Osteocyte (in vitro differentiated cells): Measurements from ENCODE around the gene TBL1XR1. TPM values are rescaled to one million over a fixed set of nuclear protein-coding genes. Genes with fewer than 3 reads are reported as not detected.

ENCODE experiments used
- DNase-seq: peaks from one replicate; pipeline ENCODE4 v3.0.0; 2021; ENCODE audit warnings: mixed read lengths; ENCODE audit not compliant: unreplicated experiment; ENCODE audit errors: extremely low spot score
- H3K27ac Mint-ChIP-seq: one replicate; pipeline ENCODE4 v1.8.0; 2021; ENCODE audit warnings: mild to moderate bottlenecking, mixed read lengths; ENCODE audit not compliant: unreplicated experiment
- H3K27me3 Mint-ChIP-seq: one replicate; pipeline ENCODE4 v1.8.0; 2021; ENCODE audit warnings: mixed read lengths; ENCODE audit not compliant: unreplicated experiment
- H3K36me3 Mint-ChIP-seq: one replicate; pipeline ENCODE4 v1.8.0; 2021; ENCODE audit warnings: mixed read lengths; ENCODE audit not compliant: unreplicated experiment
- H3K4me1 Mint-ChIP-seq: one replicate; pipeline ENCODE4 v1.8.0; 2021; ENCODE audit warnings: mixed read lengths; ENCODE audit not compliant: unreplicated experiment
- H3K4me3 Mint-ChIP-seq: one replicate; pipeline ENCODE4 v1.8.0; 2021; ENCODE audit warnings: mild to moderate bottlenecking, moderate library complexity, mixed read lengths; ENCODE audit not compliant: unreplicated experiment
- H3K9me3 Mint-ChIP-seq: one replicate; pipeline ENCODE4 v1.8.0; 2021; ENCODE audit warnings: mixed read lengths; ENCODE audit not compliant: unreplicated experiment
- total RNA-seq: library from RNA; stranded (reverse); gene quantifications from 2 replicates; pipeline ENCODE4 v1.2.1, GENCODE V29; 2021
- TF ChIP-seq, protein P1 (sequence below): fragments of 200-600 bp; sonication (generic); IDR thresholded peaks from 2 replicates; pipeline ENCODE4 v1.5.0; 2021; ENCODE audit warnings: antibody characterized with exemption, mild to moderate bottlenecking, moderate library complexity

TBL1XR1 gene
- total RNA-seq, 1 donor from 2014 or later: 370 TPM

GRCh38 chr3:177093966-177094365 is 103.3 kb downstream of the TBL1XR1 start:
- TF ChIP-seq, protein P1, sequence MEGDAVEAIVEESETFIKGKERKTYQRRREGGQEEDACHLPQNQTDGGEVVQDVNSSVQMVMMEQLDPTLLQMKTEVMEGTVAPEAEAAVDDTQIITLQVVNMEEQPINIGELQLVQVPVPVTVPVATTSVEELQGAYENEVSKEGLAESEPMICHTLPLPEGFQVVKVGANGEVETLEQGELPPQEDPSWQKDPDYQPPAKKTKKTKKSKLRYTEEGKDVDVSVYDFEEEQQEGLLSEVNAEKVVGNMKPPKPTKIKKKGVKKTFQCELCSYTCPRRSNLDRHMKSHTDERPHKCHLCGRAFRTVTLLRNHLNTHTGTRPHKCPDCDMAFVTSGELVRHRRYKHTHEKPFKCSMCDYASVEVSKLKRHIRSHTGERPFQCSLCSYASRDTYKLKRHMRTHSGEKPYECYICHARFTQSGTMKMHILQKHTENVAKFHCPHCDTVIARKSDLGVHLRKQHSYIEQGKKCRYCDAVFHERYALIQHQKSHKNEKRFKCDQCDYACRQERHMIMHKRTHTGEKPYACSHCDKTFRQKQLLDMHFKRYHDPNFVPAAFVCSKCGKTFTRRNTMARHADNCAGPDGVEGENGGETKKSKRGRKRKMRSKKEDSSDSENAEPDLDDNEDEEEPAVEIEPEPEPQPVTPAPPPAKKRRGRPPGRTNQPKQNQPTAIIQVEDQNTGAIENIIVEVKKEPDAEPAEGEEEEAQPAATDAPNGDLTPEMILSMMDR: no peak
- H3K36me3 Mint-ChIP-seq: peaks cover 54% of the 10 kb centered on the region
- peaks cover 25% of the 10 kb centered on the region for H3K4me1 Mint-ChIP-seq
- no peaks in the 10 kb centered on the region for H3K27me3 Mint-ChIP-seq
- no peak for DNase-seq
- no peak overlapping the region for H3K4me3 Mint-ChIP-seq
- no peak overlapping the region for H3K27ac Mint-ChIP-seq
- H3K9me3 Mint-ChIP-seq: peaks cover 16% of the 10 kb centered on the region

GRCh38 chr3:177089901-177090300 is 107.4 kb downstream of the TBL1XR1 start:
- peaks cover 54% of the 10 kb centered on the region for H3K36me3 Mint-ChIP-seq
- H3K4me1 Mint-ChIP-seq: peaks cover 43% of the 10 kb centered on the region
- peaks cover 16% of the 10 kb centered on the region for H3K9me3 Mint-ChIP-seq
- H3K27me3 Mint-ChIP-seq: no peaks in the 10 kb centered on the region
- H3K4me3 Mint-ChIP-seq: no peak overlapping the region
- H3K27ac Mint-ChIP-seq: peak overlapping the region; percentile 3
- DNase-seq: no peak
- TF ChIP-seq, protein P1: no peak

GRCh38 chr3:177089110-177089509 is 108.2 kb downstream of the TBL1XR1 start:
- Mint-ChIP-seq H3K36me3 (peaks cover 54% of the 10 kb centered on the region), H3K4me1 (peaks cover 50% of the 10 kb centered on the region), H3K27ac (peak overlapping the region; percentile 9), H3K4me3 (no peak overlapping the region), H3K27me3 (no peaks in the 10 kb centered on the region), H3K9me3 (peaks cover 11% of the 10 kb centered on the region)
- no peak for DNase-seq
- TF ChIP-seq, protein P1: no peak

DNA sequence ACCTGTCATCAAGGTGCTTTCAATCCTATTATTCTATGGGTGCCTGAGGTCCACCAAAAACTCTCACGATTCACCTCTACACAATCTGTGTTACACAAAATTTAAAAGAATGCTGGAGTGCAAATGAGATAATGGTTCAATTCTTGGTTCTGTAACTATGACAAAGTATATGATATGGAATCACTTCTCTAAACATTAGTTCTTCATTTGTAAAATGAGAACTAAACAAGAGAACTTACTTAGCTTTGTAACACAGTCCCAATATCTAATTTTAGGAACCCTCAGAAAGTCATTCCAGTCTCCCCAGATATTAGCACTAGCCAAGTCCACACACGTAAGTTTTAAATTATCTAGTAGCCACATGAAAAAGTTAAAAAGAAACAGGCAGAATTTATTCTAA is 111.5 kb downstream of the TBL1XR1 start:
- Mint-ChIP-seq H3K36me3 (peaks cover 42% of the 10 kb centered on the region), H3K4me1 (peaks cover 65% of the 10 kb centered on the region), H3K9me3 (peaks cover 5% of the 10 kb centered on the region), H3K27ac (no peak overlapping the region), H3K4me3 (no peak overlapping the region), H3K27me3 (no peaks in the 10 kb centered on the region)
- TF ChIP-seq, protein P1: no peak
- DNase-seq: no peak

- Mint-ChIP-seq H3K4me3 (no peak overlapping the region), H3K4me1 (peaks cover 61% of the 10 kb centered on the region), H3K27me3 (no peaks in the 10 kb centered on the region), H3K9me3 (peaks cover 5% of the 10 kb centered on the region), H3K36me3 (peaks cover 34% of the 10 kb centered on the region), H3K27ac (no peak overlapping the region)
- TF ChIP-seq, protein P1: no peak
- no peak for DNase-seq
Measured at GRCh38 chr3:177084616-177085015, 112.7 kb downstream of the TBL1XR1 start.
